ENCODE results near the gene N4BP3. TPM values are rescaled to one million over a fixed set of nuclear protein-coding genes. Genes with fewer than 3 reads are reported as not detected.
A peak's percentile ranks its signal among the peaks of the same experiment; 100 is the strongest.
"Not testable (repeated sequence)": the region's sequence is repeated elsewhere in the genome, so short reads cannot be mapped to it uniquely, and the experiment has no call there.

N4BP3 gene
- total RNA-seq, 2 experiments from 2014 or later, result 3.3 to 3.7 TPM

GRCh38 chr5:178080056-178080455, 33.3 kb upstream of the N4BP3 start:
- DNase-seq (no peak), ATAC-seq (no peak)
- H3K4me3 Mint-ChIP-seq, result no peak overlapping the region
- H3K27ac Mint-ChIP-seq, result no peak overlapping the region
- H3K9me3 Mint-ChIP-seq (ENCODE audit: low read depth), result no peaks in the 10 kb centered on the region
- POLR2A ChIA-PET, result no interaction called here
- intact Hi-C loops (cut with DNase I, micrococcal nuclease), result no loop called here
- peaks cover 2% of the 10 kb centered on the region for H3K27me3 Mint-ChIP-seq
- H3K4me1 Mint-ChIP-seq, result peaks cover 3% of the 10 kb centered on the region
- CTCF ChIA-PET, result interaction anchor here (1.2 kb wide), 1 partner anchor 64 kb away, joined by 3 read pairs; no protein-coding TSS in a partner anchor
- H3K36me3 Mint-ChIP-seq (ENCODE audit: low read depth), result no peaks in the 10 kb centered on the region

DNA sequence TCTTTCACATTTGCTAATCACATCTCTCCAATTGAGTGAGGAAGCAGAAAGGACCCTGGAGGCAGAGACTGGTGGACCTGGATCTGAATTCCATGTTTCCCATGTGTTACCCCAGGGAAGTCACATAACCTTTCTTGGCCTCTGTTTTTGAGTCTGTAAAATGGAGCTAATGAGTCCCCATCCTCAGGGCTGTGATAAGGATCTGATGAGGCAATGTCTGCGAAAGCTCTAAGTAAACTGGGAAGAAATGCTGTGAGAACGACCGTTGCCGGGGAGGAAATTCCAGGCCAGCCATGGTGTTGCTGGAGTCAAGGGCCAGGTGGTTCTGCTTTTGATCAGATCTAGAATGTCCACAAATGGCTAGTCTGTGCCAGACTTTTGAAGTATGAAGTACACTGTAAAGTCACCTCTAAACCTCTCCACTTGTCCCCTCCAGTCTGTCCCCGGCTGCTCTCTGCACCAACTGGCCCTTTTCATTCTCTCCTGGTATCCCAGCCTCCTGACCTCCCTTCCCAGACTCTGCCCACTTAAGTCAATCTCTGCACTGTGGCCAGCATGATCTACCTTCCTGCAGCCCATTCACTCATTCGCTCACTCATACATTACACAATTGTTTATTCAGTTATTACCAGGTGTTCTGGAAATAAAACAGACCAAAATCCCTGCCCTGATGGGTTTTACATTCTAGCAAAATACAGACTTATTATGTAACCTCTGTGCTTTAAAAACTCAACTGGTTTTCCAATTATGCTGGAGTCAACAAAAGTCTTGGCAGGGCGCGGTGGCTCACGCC, 32.5 kb upstream of the N4BP3 start:
- ATAC-seq (no peak), DNase-seq (no peak)
- Mint-ChIP-seq H3K36me3 (ENCODE audit: low read depth) (no peaks in the 10 kb centered on the region), H3K4me1 (peaks cover 2% of the 10 kb centered on the region), H3K4me3 (no peak overlapping the region), H3K27ac (no peak overlapping the region), H3K27me3 (peaks cover 2% of the 10 kb centered on the region), H3K9me3 (ENCODE audit: low read depth) (no peaks in the 10 kb centered on the region)
- intact Hi-C loops (cut with DNase I, micrococcal nuclease), result no loop called here
- ChIA-PET CTCF (interaction anchor here (0.7 kb wide), 1 partner anchor 60 kb away, joined by 3 read pairs; no protein-coding TSS in a partner anchor), POLR2A (no interaction called here)

DNA sequence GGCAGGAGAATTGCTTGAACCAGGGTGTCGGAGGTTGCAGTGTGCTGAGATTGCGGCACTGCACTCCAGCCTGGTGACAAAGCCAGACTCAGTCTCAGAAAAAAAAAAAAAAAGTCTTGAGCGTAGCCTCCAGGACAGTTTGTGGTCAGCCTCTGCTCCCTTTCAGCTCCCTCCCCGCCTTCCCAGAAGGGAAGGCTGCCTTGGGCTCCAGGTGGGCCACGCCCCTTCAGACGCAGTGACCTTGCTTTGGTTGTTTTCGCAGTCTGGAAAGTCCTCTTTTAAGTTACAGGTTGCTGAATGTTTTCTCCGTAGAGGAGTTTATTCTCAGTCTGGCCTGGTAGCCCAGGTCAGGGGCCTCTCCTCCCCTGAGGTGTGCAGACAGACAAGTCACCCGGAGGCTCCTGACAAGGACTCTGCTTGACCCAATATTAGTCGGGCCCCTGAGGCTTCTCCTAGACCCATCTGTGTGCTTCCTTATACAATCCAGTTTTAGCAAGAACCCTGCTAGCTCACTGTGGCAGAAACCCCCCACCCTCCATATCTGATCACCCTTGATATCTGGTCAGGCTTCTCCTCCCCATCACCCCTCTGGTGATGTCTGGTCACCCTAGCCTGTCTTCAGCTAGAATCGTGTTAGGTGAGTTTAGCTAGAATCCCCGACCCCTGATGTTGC, 31.6 kb upstream of the N4BP3 start:
- H3K9me3 Mint-ChIP-seq (ENCODE audit: low read depth), result no peaks in the 10 kb centered on the region
- H3K4me3 Mint-ChIP-seq, result no peak overlapping the region
- H3K4me1 Mint-ChIP-seq, result no peaks in the 10 kb centered on the region
- DNase-seq, result no peak
- no peaks in the 10 kb centered on the region for H3K36me3 Mint-ChIP-seq (ENCODE audit: low read depth)
- ChIA-PET POLR2A (no interaction called here), CTCF (interaction anchor here (1.0 kb wide), 1 partner anchor 74 kb away, joined by 4 read pairs; no protein-coding TSS in a partner anchor)
- peaks cover 2% of the 10 kb centered on the region for H3K27me3 Mint-ChIP-seq
- intact Hi-C loops (cut with DNase I, micrococcal nuclease), result no loop called here
- ATAC-seq, result no peak
- H3K27ac Mint-ChIP-seq, result no peak overlapping the region

DNA sequence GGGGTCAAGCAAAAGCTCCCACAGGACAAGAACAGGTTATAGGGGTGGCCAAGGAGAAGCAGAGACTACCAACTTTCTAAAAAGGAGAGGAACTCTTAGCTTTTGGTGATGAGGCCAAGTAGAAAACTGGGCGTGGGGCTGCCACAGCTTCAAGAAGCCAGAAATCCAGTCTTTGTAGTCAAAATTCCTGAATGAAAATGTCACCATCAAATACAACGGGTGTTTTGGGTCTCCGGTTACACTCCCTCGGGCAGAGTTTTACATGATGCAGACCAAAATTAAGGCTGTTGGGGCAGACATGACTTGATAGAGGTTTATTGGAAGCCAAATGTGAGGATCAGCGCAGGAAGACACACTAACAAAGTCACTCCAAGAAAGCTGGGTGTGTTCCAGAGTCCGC, 29.4 kb upstream of the N4BP3 start:
- H3K27ac Mint-ChIP-seq, result no peak overlapping the region
- no peak overlapping the region for H3K4me3 Mint-ChIP-seq
- intact Hi-C loops (cut with DNase I, micrococcal nuclease), result no loop called here
- CTCF ChIA-PET, result no interaction called here
- H3K27me3 Mint-ChIP-seq, result peaks cover 4% of the 10 kb centered on the region
- no peaks in the 10 kb centered on the region for H3K36me3 Mint-ChIP-seq (ENCODE audit: low read depth)
- ATAC-seq (no peak), DNase-seq (no peak)
- no peaks in the 10 kb centered on the region for H3K9me3 Mint-ChIP-seq (ENCODE audit: low read depth)
- POLR2A ChIA-PET, result no interaction called here
- H3K4me1 Mint-ChIP-seq, result no peaks in the 10 kb centered on the region

GRCh38 chr5:178085316-178085715, 28.0 kb upstream of the N4BP3 start:
- ChIA-PET POLR2A (no interaction called here), CTCF (interaction anchor here (2.6 kb wide), 1 partner anchor 9 kb away, joined by 6 read pairs; no protein-coding TSS in a partner anchor)
- Mint-ChIP-seq H3K27me3 (peaks cover 4% of the 10 kb centered on the region), H3K27ac (no peak overlapping the region), H3K9me3 (ENCODE audit: low read depth) (no peaks in the 10 kb centered on the region), H3K4me1 (no peaks in the 10 kb centered on the region), H3K36me3 (ENCODE audit: low read depth) (no peaks in the 10 kb centered on the region), H3K4me3 (no peak overlapping the region)
- DNase-seq, result no peak
- intact Hi-C loops (cut with DNase I, micrococcal nuclease), result no loop called here
- ATAC-seq, result no peak

GRCh38 chr5:178086266-178086665, 27.1 kb upstream of the N4BP3 start:
- Mint-ChIP-seq H3K4me1 (peaks cover 7% of the 10 kb centered on the region), H3K9me3 (ENCODE audit: low read depth) (no peaks in the 10 kb centered on the region), H3K27ac (no peak overlapping the region), H3K36me3 (ENCODE audit: low read depth) (no peaks in the 10 kb centered on the region), H3K27me3 (peaks cover 4% of the 10 kb centered on the region), H3K4me3 (no peak overlapping the region)
- DNase-seq (no peak), ATAC-seq (no peak)
- ChIA-PET POLR2A (no interaction called here), CTCF (interaction anchor here (2.6 kb wide), 1 partner anchor 10 kb away, joined by 6 read pairs; no protein-coding TSS in a partner anchor)
- intact Hi-C loops (cut with DNase I, micrococcal nuclease), result no loop called here

- POLR2A ChIA-PET; DNase-seq; H3K4me3 Mint-ChIP-seq; H3K4me1 Mint-ChIP-seq; intact Hi-C loops (cut with DNase I, micrococcal nuclease); H3K27me3 Mint-ChIP-seq; ATAC-seq; H3K9me3 Mint-ChIP-seq (ENCODE audit: low read depth); CTCF ChIA-PET; H3K36me3 Mint-ChIP-seq (ENCODE audit: low read depth); H3K27ac Mint-ChIP-seq: not testable (repeated sequence)
Observed at GRCh38 chr5:178087199-178087598, 26.1 kb upstream of the N4BP3 start.

DNA sequence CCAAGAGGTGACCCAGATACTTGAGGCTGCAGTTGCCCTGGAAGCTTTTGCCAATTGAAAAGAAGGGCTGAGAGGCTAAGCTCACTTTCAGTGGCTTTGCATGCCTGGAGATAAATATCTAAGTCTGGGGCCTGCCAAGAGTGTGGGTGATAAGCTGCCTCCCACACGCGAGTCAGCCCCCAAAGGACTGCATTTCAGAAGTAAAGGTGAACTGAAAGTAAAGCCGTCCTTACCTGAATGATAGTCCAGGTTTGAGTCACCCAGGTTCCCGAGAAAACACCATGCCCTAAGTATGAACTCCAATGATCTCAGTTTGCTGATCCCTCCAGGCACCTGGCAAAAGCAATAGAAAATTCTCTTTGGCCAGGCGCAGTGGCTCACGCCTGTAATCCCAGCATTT, 22.5 kb upstream of the N4BP3 start:
- POLR2A ChIA-PET, result interaction anchor here (0.7 to 1.0 kb wide), 2 partner anchors 15 to 30 kb away, joined by 3 read pairs; no protein-coding TSS in a partner anchor
- intact Hi-C loops (cut with DNase I, micrococcal nuclease), result no loop called here
- CTCF ChIA-PET, result interaction anchor here (0.7 to 7.1 kb wide), 6 partner anchors 14 to 1047 kb away, joined by 3 to 59 read pairs (median 3); no protein-coding TSS in a partner anchor
- H3K27me3 Mint-ChIP-seq, result peaks cover 2% of the 10 kb centered on the region
- ATAC-seq (peak; percentile 70), DNase-seq (peak; percentile 46)
- no peak overlapping the region for H3K4me3 Mint-ChIP-seq
- peaks cover 2% of the 10 kb centered on the region for H3K9me3 Mint-ChIP-seq (ENCODE audit: low read depth)
- no peak overlapping the region for H3K27ac Mint-ChIP-seq
- no peaks in the 10 kb centered on the region for H3K36me3 Mint-ChIP-seq (ENCODE audit: low read depth)
- peaks cover 22% of the 10 kb centered on the region for H3K4me1 Mint-ChIP-seq

GRCh38 chr5:178093134-178093533, 20.2 kb upstream of the N4BP3 start:
- Mint-ChIP-seq H3K9me3 (ENCODE audit: low read depth) (peaks cover 2% of the 10 kb centered on the region), H3K4me3 (no peak overlapping the region), H3K27me3 (no peaks in the 10 kb centered on the region), H3K27ac (no peak overlapping the region), H3K4me1 (peaks cover 22% of the 10 kb centered on the region), H3K36me3 (ENCODE audit: low read depth) (no peaks in the 10 kb centered on the region)
- no peak for DNase-seq
- ChIA-PET CTCF (interaction anchor here (7.1 kb wide), 1 partner anchor 17 kb away, joined by 59 read pairs; no protein-coding TSS in a partner anchor), POLR2A (no interaction called here)
- no peak for ATAC-seq
- intact Hi-C loops (cut with DNase I, micrococcal nuclease), result no loop called here

GRCh38 chr5:178094345-178094744, 19.0 kb upstream of the N4BP3 start:
- ATAC-seq (peak; percentile 58), DNase-seq (no peak)
- H3K4me1 Mint-ChIP-seq, result peaks cover 22% of the 10 kb centered on the region
- POLR2A ChIA-PET, result no interaction called here
- intact Hi-C loops (cut with DNase I, micrococcal nuclease), result no loop called here
- no peaks in the 10 kb centered on the region for H3K27me3 Mint-ChIP-seq
- no peak overlapping the region for H3K4me3 Mint-ChIP-seq
- no peaks in the 10 kb centered on the region for H3K36me3 Mint-ChIP-seq (ENCODE audit: low read depth)
- no peak overlapping the region for H3K27ac Mint-ChIP-seq
- CTCF ChIA-PET, result interaction anchor here (1.3 to 7.1 kb wide), 2 partner anchors 18 to 26 kb away, joined by 3 to 59 read pairs; no protein-coding TSS in a partner anchor
- H3K9me3 Mint-ChIP-seq (ENCODE audit: low read depth), result peaks cover 2% of the 10 kb centered on the region

- Mint-ChIP-seq H3K27me3 (no peaks in the 10 kb centered on the region), H3K4me1 (peaks cover 8% of the 10 kb centered on the region), H3K9me3 (ENCODE audit: low read depth) (no peaks in the 10 kb centered on the region), H3K36me3 (ENCODE audit: low read depth) (no peaks in the 10 kb centered on the region), H3K4me3 (no peak overlapping the region), H3K27ac (no peak overlapping the region)
- ATAC-seq (no peak), DNase-seq (no peak)
- intact Hi-C loops (cut with DNase I, micrococcal nuclease), result no loop called here
- CTCF ChIA-PET, result no interaction called here
- POLR2A ChIA-PET, result no interaction called here
Observed at GRCh38 chr5:178098685-178099084, 14.6 kb upstream of the N4BP3 start.

DNA sequence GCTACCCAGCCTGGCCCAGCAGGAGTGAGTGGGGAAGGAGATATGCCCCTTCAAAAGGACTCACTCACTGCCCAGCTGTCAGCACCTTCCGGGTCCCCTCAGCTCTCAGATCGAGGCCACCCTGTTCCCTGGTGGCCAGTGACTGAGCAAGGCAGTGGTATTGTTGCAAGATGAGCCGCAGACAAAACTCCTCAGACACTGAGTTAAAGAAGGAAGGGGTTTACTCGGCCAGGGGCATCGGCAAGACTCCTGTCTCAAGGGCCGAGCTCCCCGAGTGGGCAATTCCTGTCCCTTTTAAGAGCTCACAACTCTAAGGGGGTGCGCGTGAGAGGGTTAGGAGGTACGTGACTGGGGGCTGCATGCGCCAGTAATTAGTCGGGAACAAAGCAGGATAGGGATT, 9.7 kb upstream of the N4BP3 start:
- DNase-seq, result no peak
- no peak for ATAC-seq
- Mint-ChIP-seq H3K27me3 (no peaks in the 10 kb centered on the region), H3K4me1 (peaks cover 8% of the 10 kb centered on the region), H3K27ac (no peak overlapping the region), H3K9me3 (ENCODE audit: low read depth) (no peaks in the 10 kb centered on the region), H3K36me3 (ENCODE audit: low read depth) (no peaks in the 10 kb centered on the region), H3K4me3 (no peak overlapping the region)
- intact Hi-C loops (cut with DNase I, micrococcal nuclease), result no loop called here
- POLR2A ChIA-PET, result no interaction called here
- CTCF ChIA-PET, result no interaction called here
